NOMO-1 treated with dmso at 0.1 percent for 144 hours (cell line): ENCODE results near the gene SLC16A9.

ENCODE experiments used
- DNase-seq: peaks from one replicate; lab custom pipeline; 2025; ENCODE audit not compliant: unreplicated experiment; lab: John Stamatoyannopoulos, UW

SLC16A9 gene

GRCh38 chr10:59720377-59720776 lies 10.7 kb upstream of the SLC16A9 start:
- DNase-seq: no peak

DNA sequence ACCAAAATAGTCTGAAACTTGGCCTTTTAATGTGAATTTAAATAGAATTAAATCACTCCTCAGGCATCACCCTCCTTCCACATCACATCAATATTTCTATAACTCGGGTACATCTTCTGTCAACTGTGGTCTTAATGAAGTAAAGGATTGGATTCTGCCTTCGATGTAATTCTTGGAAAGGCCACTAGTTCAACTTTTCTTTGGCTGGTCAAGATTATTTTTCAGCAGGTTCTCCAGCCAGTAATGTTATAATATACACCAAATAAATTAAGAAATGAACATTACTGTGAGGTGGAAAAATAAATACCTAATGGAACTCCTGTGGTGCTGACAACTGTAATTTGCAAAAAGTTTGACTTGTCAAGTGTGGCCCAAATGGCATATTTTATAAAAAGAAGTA lies 9.7 kb upstream of the SLC16A9 start:
- DNase-seq: no peak

GRCh38 chr10:59718257-59718656 lies 8.6 kb upstream of the SLC16A9 start:
- DNase-seq: no peak

- no peak for DNase-seq
These were observed 3.7 kb upstream of the SLC16A9 start for GRCh38 chr10:59713196-59713821.

- DNase-seq: no peak
These were observed 2.3 kb upstream of the SLC16A9 start for GRCh38 chr10:59711871-59712494.

DNA sequence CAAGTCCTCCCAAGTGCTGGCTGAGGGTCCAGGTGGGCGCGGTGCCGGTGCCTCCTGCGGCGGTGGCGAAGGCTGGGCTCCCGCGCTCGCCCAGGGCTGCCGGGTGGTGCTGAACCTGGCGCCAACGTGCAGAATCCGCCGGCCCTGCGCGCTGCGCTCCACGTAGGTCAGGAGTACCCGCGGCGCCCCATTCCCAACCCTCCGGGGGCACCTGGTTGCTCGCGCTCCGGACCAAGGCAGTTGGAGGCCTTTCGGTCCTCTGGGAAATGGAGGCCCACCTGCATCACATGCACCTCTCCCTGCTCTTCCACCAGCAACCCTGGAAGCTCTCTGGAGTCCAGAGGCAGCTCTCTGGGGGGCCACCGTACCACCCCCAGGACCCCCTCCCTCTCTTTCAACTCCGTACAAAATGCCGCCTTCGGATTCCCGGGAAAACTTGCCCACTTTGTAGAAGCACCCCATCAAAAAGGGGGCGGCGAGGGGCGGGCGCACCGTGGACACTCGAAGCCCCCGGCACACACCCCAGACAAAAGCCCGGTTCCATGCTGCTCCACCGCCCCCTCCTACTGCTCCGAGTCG lies 745 bp downstream of the SLC16A9 start:
- no peak for DNase-seq

DNA sequence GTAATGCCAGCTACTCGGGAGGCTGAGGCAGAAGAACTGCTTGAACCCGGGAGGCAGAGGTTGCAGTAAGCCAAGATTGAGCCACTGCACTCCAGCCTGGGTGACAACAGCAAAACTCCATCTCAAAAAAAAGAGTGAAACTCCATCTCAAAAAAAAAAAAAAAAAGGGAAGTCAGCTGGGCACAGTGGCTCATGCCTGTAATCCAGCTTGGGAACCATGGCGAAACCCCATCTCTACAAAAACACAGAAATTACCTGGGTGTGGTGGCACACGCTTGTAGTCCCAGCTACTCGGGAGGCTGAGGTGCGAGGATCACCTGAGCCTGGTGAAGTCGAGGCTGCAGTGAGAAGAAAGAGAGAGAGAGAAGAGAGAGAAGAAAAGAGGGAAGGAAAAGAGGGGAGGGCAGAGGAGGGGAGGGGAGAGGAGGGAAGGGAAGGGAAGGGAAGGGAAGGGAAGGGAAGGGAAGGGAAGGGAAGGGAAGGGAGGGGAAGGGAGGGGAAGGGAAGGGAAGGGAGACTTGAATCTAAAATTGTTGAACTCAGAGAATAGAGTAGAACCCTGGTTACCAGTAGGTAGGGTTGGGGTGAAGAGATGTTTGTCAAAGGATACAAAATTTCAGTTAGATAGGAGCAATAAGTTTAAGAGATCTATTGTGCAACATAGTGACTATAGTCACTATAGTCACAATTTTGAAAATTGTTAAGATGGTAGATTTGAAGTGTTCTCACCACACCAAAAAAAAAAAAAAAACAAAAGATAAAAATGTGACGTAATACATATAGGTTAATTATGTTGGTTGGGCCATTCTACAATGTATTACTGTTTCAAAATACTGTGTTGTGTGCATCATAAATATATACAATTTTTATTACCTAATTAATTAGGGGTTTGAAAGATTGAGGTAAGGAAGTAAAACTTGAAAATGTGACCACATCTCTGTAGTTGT lies 2.5 kb downstream of the SLC16A9 start:
- DNase-seq: no peak

DNA sequence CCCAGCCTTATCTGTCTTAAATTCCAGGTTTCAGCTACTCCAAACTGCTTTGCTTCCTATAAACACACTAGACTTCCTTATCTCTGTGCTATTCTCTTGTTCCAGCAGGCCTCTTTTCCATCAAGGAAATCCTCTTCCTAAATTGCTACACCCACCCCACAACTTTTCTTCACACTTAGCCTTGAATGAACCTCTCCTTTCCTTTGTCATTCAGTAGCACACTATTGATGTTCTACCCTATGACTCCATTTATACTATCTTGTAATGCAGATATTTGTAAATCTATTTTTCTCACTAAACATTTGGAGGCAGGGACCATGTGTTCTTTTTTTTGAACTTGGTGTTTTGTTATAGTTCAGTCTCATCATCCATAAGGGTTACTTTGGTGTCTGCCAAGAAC lies 3.7 kb downstream of the SLC16A9 start:
- no peak for DNase-seq

- no peak for DNase-seq
These were observed 5.0 kb downstream of the SLC16A9 start for GRCh38 chr10:59704630-59705029.

- DNase-seq: no peak
These were observed 7.3 kb downstream of the SLC16A9 start for GRCh38 chr10:59702347-59702746.

GRCh38 chr10:59700709-59701108 lies 8.9 kb downstream of the SLC16A9 start:
- no peak for DNase-seq

DNA sequence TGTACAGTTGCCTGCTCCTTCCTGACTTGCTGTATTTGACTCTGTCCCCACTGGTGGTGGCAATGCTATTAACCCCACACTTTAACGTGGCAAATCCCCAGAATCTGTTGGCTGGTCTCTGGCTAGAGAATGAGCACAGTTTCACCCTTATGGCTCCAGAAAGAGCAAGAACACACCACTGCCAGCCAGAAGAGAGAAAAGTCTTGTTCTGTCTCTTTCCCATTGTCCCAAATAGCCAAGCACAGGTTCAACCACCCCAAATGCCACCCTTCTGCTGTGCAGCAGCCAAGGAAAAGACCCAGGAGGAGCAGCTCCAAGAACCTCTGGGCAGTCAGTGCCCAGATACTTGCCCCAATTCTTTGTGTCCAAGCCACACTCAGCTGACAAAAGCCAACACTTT lies 11.3 kb downstream of the SLC16A9 start:
- DNase-seq: no peak

GRCh38 chr10:59695637-59696036 lies 14.0 kb downstream of the SLC16A9 start:
- DNase-seq: no peak

DNA sequence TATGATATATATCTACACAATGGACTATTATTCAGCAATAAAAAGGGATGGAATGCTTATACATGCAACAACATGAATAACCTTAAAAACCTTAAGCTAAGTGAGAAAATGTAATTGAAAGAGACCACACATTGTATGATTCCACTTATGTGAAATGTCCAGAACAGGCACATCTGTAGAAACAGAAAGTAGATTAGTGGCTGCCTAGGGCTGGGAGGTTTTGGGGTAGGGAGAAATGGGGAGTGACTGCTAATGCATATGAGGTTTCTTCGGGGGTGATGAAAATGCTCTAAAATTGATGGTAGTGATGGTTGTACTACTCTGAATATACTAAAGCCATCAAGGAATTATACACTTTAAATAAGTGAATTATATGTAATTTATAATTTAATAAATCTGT lies 14.7 kb downstream of the SLC16A9 start:
- DNase-seq: no peak

DNA sequence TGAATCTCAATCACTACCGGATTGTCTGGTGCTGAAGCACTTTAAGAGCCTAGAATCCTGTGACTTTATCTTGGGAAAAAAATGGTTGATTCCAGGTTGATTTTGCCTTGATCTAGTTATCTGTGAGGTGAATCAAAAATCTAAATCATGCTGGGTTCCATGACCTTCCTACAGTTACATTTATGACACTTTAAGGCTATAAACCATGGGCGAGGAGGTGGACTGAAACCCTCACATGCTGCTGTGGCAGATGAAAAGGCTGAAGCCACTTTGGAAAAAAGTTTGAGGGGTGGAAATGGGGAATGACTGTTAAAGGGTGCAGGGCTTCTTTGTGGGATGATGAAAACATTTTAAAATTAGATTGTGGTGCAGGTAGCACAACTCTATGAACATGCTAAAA lies 17.5 kb downstream of the SLC16A9 start:
- no peak for DNase-seq

DNA sequence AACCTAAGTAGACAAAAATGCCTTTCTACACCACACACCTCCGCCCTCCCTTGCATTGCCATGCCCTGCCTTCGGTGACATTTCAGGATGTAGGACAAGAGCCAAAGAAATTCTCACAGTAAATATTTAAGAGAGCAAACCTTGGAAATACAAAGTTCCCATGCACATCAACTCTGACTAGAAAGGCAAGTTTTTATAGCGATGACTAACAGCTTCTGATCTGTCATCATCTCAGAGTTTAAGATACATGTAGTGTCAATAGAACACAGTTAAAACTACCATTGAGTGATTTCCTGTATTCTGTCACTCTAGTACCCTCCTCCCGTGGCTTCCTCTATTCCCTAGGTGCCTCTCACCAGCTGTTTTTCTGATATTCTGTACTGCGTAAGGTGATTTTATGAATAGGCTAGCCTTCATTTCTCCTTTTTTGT lies 20.7 kb downstream of the SLC16A9 start:
- no peak for DNase-seq

- DNase-seq: no peak
These were observed 22.0 kb downstream of the SLC16A9 start for GRCh38 chr10:59687657-59688056.

DNA sequence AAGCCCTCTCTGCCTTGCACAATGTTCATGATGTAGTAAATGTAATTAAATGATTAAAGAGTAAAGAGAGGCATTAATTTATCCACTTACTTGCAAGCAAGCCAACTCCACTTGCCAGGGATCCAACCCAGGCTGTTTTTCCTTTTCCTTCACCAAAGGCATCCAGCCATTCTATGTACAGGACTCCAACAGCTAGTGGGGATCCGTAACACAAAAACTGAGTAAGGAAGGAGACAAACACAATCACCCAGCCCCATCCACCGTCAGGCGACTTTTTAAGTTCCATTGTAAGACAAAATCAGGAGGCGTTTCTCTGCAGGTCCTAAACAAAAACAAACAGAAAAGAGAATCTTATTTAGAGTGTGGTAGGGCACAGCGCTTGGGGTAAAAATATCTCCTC lies 25.6 kb downstream of the SLC16A9 start:
- no peak for DNase-seq

DNA sequence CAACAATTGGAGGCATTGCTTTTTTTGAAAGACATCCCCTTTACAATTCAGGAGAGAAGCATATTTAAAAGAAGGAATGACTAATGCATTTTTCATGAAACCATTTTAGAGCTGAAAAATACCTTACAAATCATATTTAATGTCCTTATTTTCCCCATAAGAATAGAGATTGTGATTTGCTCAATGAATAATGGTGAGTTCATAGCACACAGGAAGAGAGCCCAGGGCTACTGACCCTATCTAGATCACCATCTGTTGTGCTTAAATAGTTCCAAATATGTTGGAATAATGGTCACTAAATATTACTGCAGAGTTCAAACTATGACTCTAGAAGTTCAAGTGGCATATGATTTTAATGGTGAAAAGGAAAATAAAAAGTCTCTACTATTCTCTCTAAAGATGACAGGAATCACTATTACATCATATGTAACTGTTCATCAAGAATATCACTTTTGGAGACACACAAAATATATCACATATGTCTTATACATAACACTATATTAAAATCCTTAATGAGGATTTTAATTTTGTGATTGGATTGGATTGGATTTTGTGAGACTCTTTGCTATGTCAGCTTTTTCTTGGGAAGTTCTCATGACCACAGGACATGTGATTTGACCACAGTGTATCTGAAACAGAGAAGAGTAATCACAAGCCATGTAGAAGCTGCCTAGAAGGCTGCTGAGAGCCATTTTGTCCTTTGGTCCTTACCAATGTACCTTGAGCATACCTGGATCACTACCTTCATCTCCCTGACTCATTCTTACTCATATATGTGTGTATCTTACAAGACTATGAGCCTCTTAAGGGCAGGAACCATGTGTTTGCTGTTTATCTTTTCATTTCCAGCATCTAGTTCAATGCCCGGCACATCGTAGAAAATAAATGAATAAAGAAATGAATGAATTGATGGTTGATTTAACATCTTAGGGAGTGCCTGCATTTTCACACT lies 26.4 kb downstream of the SLC16A9 start:
- DNase-seq: no peak

DNA sequence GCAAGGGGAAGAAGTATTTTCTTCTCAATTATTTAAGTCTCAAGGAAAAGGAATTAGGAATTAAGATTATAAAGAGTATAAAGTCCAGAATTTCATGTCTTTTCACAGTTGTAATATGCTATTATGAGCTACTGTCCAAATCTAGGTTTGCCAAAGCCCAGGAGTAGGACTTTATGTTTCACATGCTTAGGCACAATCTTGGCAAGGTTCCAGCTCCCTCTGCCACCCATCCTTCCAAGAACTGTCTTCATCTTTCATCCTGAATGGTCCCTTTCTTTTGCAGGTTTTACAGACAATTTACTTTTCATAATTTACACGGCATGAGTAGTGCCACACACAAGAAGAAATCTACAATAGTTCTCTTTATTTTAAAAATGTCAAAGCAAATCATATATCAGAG lies 29.5 kb downstream of the SLC16A9 start:
- DNase-seq: no peak
